Gastrocnemius medialis (tissue), 4 donors: Measurements from ENCODE around the gene LHFPL4. TPM values are rescaled to one million over a fixed set of nuclear protein-coding genes. Genes with fewer than 3 reads are reported as not detected.

Experiments used
- ATAC-seq, 2 donors: fragments of 150-250 bp; one replicate each; pipeline ENCODE4 v1.9.1; 2016
- DNase-seq, 2 donors: peaks; one replicate each; pipeline ENCODE4 v3.0.0-alpha.2; 2019
- H3K27ac ChIP-seq, 4 donors: fragments of 200-600 bp; sonication (generic); 1 replicate in 1 of 4; 2 replicates in 3 of 4; pipeline ENCODE4 v1.5.1; 2016 to 2018; ENCODE audit warnings: mild to moderate bottlenecking in 2 of 4, moderate library complexity in 1 of 4
- H3K27me3 ChIP-seq, 3 donors: fragments of 200-600 bp; sonication (generic) in 2 of 3; 1 replicate in 1 of 3; 2 replicates in 2 of 3; pipeline versions ENCODE4 v1.5.1 to v1.6.0; 2016 to 2019; ENCODE audit warnings: mild to moderate bottlenecking in 1 of 3, moderate library complexity in 1 of 3
- H3K36me3 ChIP-seq, 2 donors: fragments of 200-600 bp; sonication (generic) in 1 of 2; one replicate each; pipeline ENCODE4 v1.5.1; 2017 to 2018
- H3K4me1 ChIP-seq, 2 donors: fragments of 200-600 bp; sonication (generic) in 1 of 2; one replicate each; pipeline ENCODE4 v1.5.1; 2016 to 2017; ENCODE audit warnings: mild to moderate bottlenecking in 2 of 2
- H3K4me3 ChIP-seq, 4 donors: fragments of 200-600 bp; sonication (generic) in 3 of 4; 1 replicate in 1 of 4; 2 replicates in 3 of 4; pipeline ENCODE4 v1.5.1; 2016 to 2019; ENCODE audit warnings: mild to moderate bottlenecking in 2 of 4
- H3K9me3 ChIP-seq, 3 donors: fragments of 200-600 bp; sonication (generic) in 2 of 3; 1 replicate in 1 of 3; 2 replicates in 2 of 3; pipeline ENCODE4 v1.5.1; 2016 to 2019
- CTCF ChIP-seq, 5 experiments: fragments of 450-650 bp in 3 of 5; fragments of 200-600 bp in 2 of 5; sonication (generic) in 2 of 5; IDR thresholded peaks in 4 of 5; conservative IDR thresholded peaks in 1 of 5; 1 replicate in 4 of 5; 2 replicates in 1 of 5; pipeline ENCODE4 v1.5.1; 2016 to 2019; ENCODE audit warnings: antibody characterized with exemption in 5 of 5, mild to moderate bottlenecking in 3 of 5, moderate library complexity in 3 of 5
- POLR2A ChIP-seq, 2 donors: fragments of 450-650 bp; IDR thresholded peaks; one replicate each; pipeline ENCODE4 v1.6.1; 2017; ENCODE audit warnings: antibody characterized with exemption in 2 of 2, mild to moderate bottlenecking in 2 of 2, moderate library complexity in 2 of 2
- in situ Hi-C, 4 donors: fragments of 200-750 bp; cut with MboI; loops; one replicate each; pipeline versions ENCODE4 v1.15.0 to v1.8.0; 2017; ENCODE audit warnings: low sequenced_read_pairs in 4 of 4
- intact Hi-C: fragments of 100-400 bp; cut with DNase I; formaldehyde crosslinking; loops from one replicate; pipeline ENCODE4 v1.15.1; 2023; ENCODE audit warnings: low total_unique reads
- total RNA-seq, 4 donors: library from RNA; depleted of rRNA; stranded (reverse); fragments of >200 nt; gene quantifications; one replicate each; pipeline versions ENCODE4 v1.1.0 to v1.2.3, GENCODE V29; 2016

Gene LHFPL4
- total RNA-seq, 4 donors from 2014 or later, result not detected

DNA sequence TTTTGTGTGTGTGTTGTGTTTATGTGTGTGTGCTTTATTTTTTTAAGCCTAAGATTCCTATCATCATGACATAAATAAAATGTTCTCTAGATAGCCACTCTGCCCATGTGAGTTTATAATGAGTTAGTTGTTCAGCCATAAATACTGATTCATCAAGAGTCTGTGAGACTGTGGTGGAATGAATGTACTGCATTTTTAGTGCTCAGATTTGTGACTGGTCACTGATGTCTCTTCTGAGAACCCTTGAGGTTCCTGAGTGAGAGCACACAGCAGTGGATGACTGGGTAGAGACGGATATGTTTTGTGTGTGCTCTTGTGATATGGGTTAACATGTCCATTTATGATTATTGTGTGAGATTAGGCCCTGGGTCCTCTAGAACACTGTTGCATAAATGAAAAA lies 105.0 kb downstream of the LHFPL4 start:
- in situ Hi-C loops, result no loop called here

More for the DNA sequence above, 105.0 kb downstream of the LHFPL4 start:
- Histone ChIP-seq H3K27me3 (no peaks in the 10 kb centered on the region), H3K4me1 (no peaks in the 10 kb centered on the region), H3K9me3 (no peaks in the 10 kb centered on the region), H3K36me3 (peaks cover under 1 to 91% of the 10 kb centered on the region in 2 donors), H3K27ac (no peak overlapping the region), H3K4me3 (no peak overlapping the region)
- no peak for ATAC-seq
- no peak for DNase-seq
- TF ChIP-seq POLR2A (IDR thresholded peaks at IDR 0.05) (no peak), CTCF (IDR thresholded peaks at IDR 0.05 in 4 of 5, conservative IDR thresholded peaks at IDR 0.05 in 1 of 5) (no peak)
- intact Hi-C loops, result no loop called here

Other genes starting within 250 kb of the LHFPL4 start
- gene THUMPD3, start 190.8 kb downstream of the LHFPL4 start, total RNA-seq, result 10 to 100 TPM; 22.2 to 39.8 (median 25.2) TPM
- 10 to 100 TPM; 28.9 to 43.3 (median 41.0) TPM for gene SETD5, start 156.2 kb downstream of the LHFPL4 start, total RNA-seq
- gene MTMR14, start 95.7 kb upstream of the LHFPL4 start, total RNA-seq, result 10 to 100 TPM; 53.7 to 87.0 (median 68.3) TPM
- gene CPNE9, start 150.0 kb upstream of the LHFPL4 start, total RNA-seq, result not detected
- 10 to 100 TPM; 12.0 to 19.5 (median 14.7) TPM for gene BRPF1, start 177.9 kb upstream of the LHFPL4 start, total RNA-seq
- gene OGG1, start 196.1 kb upstream of the LHFPL4 start, total RNA-seq, result 10 to 100 TPM in 1 of 4 donors, 1 to 10 TPM in 3; 4.1 to 13.3 (median 7.4) TPM
- 10 to 100 TPM in 1 of 4 donors, 1 to 10 TPM in 3; 2.1 to 11.6 (median 8.0) TPM for gene CAMK1, start 216.1 kb upstream of the LHFPL4 start, total RNA-seq
- gene TADA3, start 238.7 kb upstream of the LHFPL4 start, total RNA-seq, result 10 to 100 TPM; 58.1 to 83.5 (median 66.7) TPM
- gene ARPC4, start 239.3 kb upstream of the LHFPL4 start, total RNA-seq, result 100 to 1,000 TPM in 3 of 4 donors, 10 to 100 TPM in 1; 96.8 to 147 (median 143) TPM